Muscle layer of duodenum (tissue), 2 donors: ENCODE data around the gene KLHL22.
"Not testable (repeated sequence)": the region's sequence is repeated elsewhere in the genome, so short reads cannot be mapped to it uniquely, and the experiment has no call there.

ENCODE experiments used
- H3K27ac ChIP-seq: one replicate; pipeline ENCODE4 v1.7.0; 2013; ENCODE audit warnings: mild to moderate bottlenecking, low read length
- H3K27me3 ChIP-seq: one replicate; pipeline ENCODE4 v1.7.0; 2013; ENCODE audit warnings: low read depth, mild to moderate bottlenecking, control low read depth, low read length
- H3K36me3 ChIP-seq, 2 donors: one replicate each; pipeline ENCODE4 v1.7.0; 2013; ENCODE audit warnings: low read length in 2 of 2, control low read depth in 1 of 2, mild to moderate bottlenecking in 1 of 2; ENCODE audit not compliant: insufficient read depth in 2 of 2, control insufficient read depth in 1 of 2
- H3K4me1 ChIP-seq, 2 donors: one replicate each; pipeline ENCODE4 v1.7.0; 2013; ENCODE audit warnings: low read length in 2 of 2, mild to moderate bottlenecking in 2 of 2, control low read depth in 1 of 2, moderate library complexity in 1 of 2; ENCODE audit not compliant: insufficient read depth in 2 of 2, control insufficient read depth in 1 of 2
- H3K4me3 ChIP-seq, 2 donors: one replicate each; pipeline ENCODE4 v1.7.0; 2013; ENCODE audit warnings: low read length in 2 of 2, low read depth in 1 of 2, mild to moderate bottlenecking in 1 of 2
- H3K9me3 ChIP-seq, 2 donors: one replicate each; pipeline ENCODE4 v1.7.0; 2013; ENCODE audit warnings: low read length in 2 of 2, control low read depth in 1 of 2, mild to moderate bottlenecking in 1 of 2; ENCODE audit not compliant: control insufficient read depth in 1 of 2
- donor health status: healthy.

Gene KLHL22

DNA sequence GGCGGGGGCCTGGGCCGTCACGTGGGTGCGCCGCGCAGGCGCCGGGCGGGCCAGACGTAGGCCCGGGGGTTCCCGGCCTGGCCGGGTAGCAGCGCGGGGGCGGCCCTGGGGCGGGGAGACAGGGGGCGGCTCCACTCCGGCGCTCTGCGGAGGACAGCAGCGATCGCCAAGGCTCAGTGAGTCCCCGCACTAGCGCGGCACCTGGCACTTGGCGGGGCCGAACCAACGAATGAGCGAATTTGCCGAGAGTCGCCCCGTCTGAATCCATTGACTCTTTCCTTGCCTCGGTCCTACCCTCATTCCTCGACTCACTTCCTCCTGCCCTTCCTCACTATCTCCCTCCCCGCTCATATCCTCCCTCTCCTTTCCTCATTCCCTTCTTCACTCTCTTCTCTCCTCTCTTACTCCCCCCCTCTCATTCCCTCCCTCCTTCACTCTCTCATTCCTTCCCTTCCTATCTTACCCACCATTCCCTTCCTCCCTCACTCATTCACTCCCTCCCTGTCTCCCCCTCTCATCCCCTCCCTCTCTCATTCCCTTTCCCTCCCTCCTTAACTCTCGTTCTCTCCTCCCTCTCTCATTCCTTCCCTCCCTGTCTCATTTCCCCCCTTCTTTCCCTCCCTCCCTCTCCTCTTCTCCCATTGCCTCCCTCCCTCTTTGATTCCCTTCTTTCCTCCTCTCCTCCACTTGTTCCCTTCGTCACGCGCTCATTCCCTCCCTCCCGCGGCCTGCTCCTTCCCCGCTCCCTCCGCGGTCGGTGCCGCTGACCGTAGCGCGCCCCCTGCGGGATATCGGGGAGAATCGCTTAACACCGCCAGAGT lies 476 bp upstream of the KLHL22 start:
- peak overlapping the region; percentile 81 to 85 for H3K4me3 ChIP-seq

GRCh38 chr22:20491346-20491745 lies 4.2 kb downstream of the KLHL22 start:
- H3K36me3 ChIP-seq: peaks cover 8 to 16% of the 10 kb centered on the region in 2 donors
- H3K9me3 ChIP-seq: no peaks in the 10 kb centered on the region
- peaks cover 0 to 11% of the 10 kb centered on the region in 2 donors for H3K4me1 ChIP-seq
- H3K27ac ChIP-seq: no peak overlapping the region
- no peaks in the 10 kb centered on the region for H3K27me3 ChIP-seq
- H3K4me3 ChIP-seq: no peak overlapping the region

More for the DNA sequence above, 476 bp upstream of the KLHL22 start:
- H3K4me1 ChIP-seq: peaks cover 0 to 16% of the 10 kb centered on the region in 2 donors
- H3K36me3 ChIP-seq: peaks cover 2 to 9% of the 10 kb centered on the region in 2 donors
- H3K9me3 ChIP-seq: no peaks in the 10 kb centered on the region
- peak overlapping the region; percentile 96 for H3K27ac ChIP-seq
- no peaks in the 10 kb centered on the region for H3K27me3 ChIP-seq

GRCh38 chr22:20490941-20491307 lies 4.7 kb downstream of the KLHL22 start:
- H3K36me3 ChIP-seq: peaks cover 8 to 16% of the 10 kb centered on the region in 2 donors
- H3K4me3 ChIP-seq: no peak overlapping the region
- H3K27me3 ChIP-seq: no peaks in the 10 kb centered on the region
- H3K9me3 ChIP-seq: no peaks in the 10 kb centered on the region
- H3K4me1 ChIP-seq: peaks cover 0 to 11% of the 10 kb centered on the region in 2 donors
- H3K27ac ChIP-seq: no peak overlapping the region

DNA sequence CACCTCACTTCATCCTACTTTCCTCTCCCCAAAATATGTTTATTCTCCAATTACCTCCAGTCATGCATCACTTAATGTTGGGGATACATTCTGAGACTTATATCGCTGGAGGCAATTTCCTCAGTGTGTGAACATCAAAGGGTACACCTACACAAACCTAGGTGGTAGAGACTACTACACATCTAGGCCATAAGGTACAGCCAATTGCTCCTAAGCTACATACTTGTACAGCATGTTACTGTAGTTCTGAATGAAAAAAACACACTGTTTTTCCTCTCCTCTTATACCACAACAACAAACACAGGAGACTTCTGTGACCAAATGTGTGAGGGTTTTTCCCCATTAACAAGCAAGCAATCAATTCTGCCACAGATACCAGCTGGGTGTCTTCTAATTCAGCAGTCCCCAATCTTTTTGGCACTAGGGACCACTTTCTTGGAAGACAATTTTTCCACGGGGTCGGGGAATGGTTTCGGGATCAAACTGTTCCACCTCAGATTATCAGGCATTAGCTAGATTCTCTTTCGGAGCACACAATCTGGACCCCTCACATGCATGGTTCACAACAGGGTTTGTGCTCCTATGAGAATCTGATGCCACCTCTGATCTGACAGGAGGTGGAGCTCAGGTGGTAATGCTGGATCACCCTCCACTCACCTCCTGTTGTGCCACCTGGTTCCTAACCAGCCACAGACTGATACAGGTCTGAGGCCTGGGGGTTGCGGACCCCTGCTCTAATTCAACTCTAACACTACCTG lies 5.2 kb downstream of the KLHL22 start:
- no peaks in the 10 kb centered on the region for H3K27me3 ChIP-seq
- no peaks in the 10 kb centered on the region for H3K9me3 ChIP-seq
- H3K4me1 ChIP-seq: peaks cover 0 to 11% of the 10 kb centered on the region in 2 donors
- H3K36me3 ChIP-seq: peaks cover 8 to 16% of the 10 kb centered on the region in 2 donors
- H3K27ac ChIP-seq: no peak overlapping the region
- no peak overlapping the region for H3K4me3 ChIP-seq

DNA sequence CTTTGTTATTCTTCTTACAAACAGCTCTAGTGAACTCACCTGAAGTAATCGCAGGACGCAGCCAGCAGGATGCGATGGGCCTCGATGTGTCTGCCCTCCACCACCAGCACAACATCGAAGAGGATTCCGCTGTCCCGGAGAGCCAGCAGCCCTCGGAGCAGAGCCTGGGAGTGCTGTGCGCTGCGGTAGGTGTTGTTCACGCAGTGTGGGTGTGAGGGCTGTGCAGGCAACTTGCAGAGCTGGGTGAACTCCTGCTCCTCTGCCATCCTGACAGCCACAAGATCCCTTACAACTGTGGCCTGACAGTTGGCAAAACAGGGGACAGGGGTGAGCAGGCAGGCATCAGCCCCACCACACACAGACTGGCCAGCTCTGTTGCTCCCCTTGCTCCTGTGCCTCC lies 6.6 kb downstream of the KLHL22 start:
- Histone ChIP-seq H3K27ac (no peak overlapping the region), H3K4me1 (peaks cover 0 to 5% of the 10 kb centered on the region in 2 donors), H3K36me3 (peaks cover 8 to 16% of the 10 kb centered on the region in 2 donors), H3K4me3 (no peak overlapping the region), H3K9me3 (no peaks in the 10 kb centered on the region), H3K27me3 (no peaks in the 10 kb centered on the region)

DNA sequence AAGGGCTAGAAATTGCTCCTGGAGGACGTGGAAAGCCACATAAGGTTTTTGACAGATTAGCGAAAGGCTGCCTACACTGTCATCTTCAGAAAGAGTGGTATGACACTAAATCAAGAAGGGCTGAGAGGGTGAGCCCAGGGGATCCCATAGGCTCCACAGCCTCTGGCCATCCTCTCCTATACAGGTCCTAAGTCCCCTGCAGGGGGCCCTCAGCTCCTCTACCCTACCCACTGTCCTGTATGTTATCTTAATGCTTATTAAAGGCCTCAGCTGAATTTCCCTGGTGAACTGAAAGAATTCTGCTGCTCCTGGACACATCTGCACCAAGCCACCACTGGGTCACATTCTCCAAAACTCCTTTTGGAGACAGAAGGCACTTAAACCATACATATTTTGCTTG lies 7.9 kb downstream of the KLHL22 start:
- Histone ChIP-seq H3K27ac (no peak overlapping the region), H3K27me3 (no peaks in the 10 kb centered on the region), H3K9me3 (no peaks in the 10 kb centered on the region), H3K36me3 (peaks cover 8 to 27% of the 10 kb centered on the region in 2 donors), H3K4me1 (no peaks in the 10 kb centered on the region), H3K4me3 (no peak overlapping the region)

- H3K4me1 ChIP-seq: no peaks in the 10 kb centered on the region
- no peak overlapping the region for H3K4me3 ChIP-seq
- no peaks in the 10 kb centered on the region for H3K27me3 ChIP-seq
- no peak overlapping the region for H3K27ac ChIP-seq
- no peaks in the 10 kb centered on the region for H3K9me3 ChIP-seq
- peaks cover 8 to 27% of the 10 kb centered on the region in 2 donors for H3K36me3 ChIP-seq
Measured at GRCh38 chr22:20486229-20486628, 9.4 kb downstream of the KLHL22 start.

DNA sequence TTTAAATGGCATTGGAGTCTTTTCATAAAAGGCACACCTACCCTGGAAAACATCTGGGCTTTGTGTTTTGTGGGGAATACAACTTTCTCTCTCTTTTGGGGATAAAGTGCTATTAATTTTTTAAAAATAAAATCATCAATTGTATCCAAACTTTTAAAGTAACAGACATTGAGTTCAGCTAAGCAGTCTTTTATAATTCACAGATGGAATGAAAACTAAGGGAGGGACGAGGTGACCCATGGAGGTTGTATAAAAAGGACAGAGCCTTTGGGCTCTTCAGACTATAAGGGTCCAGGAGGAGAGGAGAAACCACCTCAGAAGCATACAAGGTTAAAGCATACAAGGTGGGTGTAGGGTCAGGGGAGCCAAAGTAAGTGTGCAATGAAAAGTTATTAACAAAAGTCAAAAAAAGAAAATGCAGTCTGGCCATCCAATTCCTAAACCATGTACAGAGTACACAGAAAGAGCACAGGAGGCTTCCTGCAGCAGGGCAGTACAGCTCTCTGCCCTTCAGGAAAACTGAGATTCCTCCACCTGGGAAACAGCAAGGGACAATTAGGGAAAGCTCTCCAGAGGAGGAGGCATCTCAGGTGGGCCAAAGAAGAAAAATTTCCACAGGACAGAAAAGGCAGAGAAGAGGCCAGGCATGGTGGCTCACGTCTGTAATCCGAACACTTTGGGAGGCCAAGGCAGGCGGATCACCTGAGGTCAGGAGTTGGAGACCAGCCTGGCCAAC lies 10.5 kb downstream of the KLHL22 start:
- Histone ChIP-seq H3K9me3 (no peaks in the 10 kb centered on the region), H3K27ac (no peak overlapping the region), H3K4me1 (no peaks in the 10 kb centered on the region), H3K36me3 (peaks cover 8 to 27% of the 10 kb centered on the region in 2 donors), H3K4me3 (no peak overlapping the region), H3K27me3 (no peaks in the 10 kb centered on the region)

DNA sequence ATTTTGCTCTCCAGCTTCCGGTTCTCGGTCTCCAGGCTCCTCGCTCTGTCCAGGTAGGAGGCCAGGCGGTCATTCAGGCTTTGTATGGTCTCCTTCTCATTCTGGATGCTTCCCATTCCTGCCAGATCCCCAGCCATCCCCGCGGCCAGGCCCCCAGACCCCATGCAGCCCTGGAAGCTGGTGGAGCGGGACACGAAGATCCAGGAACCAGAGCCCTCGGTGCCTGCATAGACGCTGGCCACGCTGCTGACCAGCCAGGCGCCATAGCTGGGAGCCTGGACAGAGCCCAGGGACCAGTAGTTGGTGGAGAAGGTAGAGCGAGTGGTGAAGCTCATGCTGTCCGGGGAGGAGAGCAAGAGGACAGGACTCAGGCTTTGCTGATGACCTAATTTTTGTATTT lies 11.8 kb downstream of the KLHL22 start:
- H3K4me3 ChIP-seq: no peak overlapping the region
- H3K36me3 ChIP-seq: peaks cover 7 to 25% of the 10 kb centered on the region in 2 donors
- no peak overlapping the region for H3K27ac ChIP-seq
- no peaks in the 10 kb centered on the region for H3K9me3 ChIP-seq
- no peaks in the 10 kb centered on the region for H3K4me1 ChIP-seq
- no peaks in the 10 kb centered on the region for H3K27me3 ChIP-seq

- H3K27me3 ChIP-seq, H3K27ac ChIP-seq, H3K9me3 ChIP-seq, H3K4me3 ChIP-seq, H3K4me1 ChIP-seq: not testable (repeated sequence)
- H3K36me3 ChIP-seq: peaks cover 1 to 18% of the 10 kb centered on the region in 2 donors
Measured at GRCh38 chr22:20483143-20483506, 12.5 kb downstream of the KLHL22 start.

DNA sequence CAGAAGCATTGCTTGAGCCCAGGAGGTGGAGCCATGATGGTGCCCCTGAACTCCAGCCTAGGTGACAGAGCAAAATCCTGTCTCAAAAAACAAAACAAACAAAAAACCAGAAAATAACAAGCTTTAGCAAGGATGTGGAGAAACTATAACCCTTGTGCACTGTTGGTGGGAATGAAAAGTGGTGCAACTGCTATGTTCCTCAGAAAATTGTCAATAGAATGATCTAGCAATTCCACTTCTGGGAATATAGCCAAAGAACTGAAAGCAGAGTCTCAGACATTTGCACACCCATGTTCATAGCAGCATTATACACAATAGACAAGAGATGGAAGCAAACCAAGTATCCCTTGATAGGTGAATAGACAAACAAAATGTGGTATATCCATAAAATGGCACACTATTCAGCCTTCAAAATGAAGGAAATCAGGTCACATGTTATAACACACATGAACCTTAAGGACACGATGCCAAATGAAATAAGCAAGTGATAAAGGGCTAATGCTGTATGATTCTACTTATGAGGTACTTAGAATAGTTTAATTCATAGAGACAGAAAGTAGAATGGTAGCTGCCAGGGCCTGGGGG lies 15.9 kb downstream of the KLHL22 start:
- Histone ChIP-seq H3K27me3 (no peaks in the 10 kb centered on the region), H3K9me3 (no peaks in the 10 kb centered on the region), H3K36me3 (peaks cover 0 to 11% of the 10 kb centered on the region in 2 donors), H3K27ac (no peak overlapping the region), H3K4me3 (no peak overlapping the region), H3K4me1 (no peaks in the 10 kb centered on the region)
